Activated naive CD4-positive, alpha-beta T cell treated with anti-CD3 and anti-CD28 coated beads, Interleukin-2, amount 10 ng/mL, durations not matched to agents 7 days and 5 days (primary cell): ENCODE measurements around the gene PI3.

Experiments
- CTCF ChIA-PET: fragments of 350-600 bp; sonication (Branson Sonifier 250); formaldehyde crosslinking; loops from one replicate; lab custom pipeline; 2021; ENCODE audit warnings: antibody characterized with exemption; lab: Charles Lee
- DNase-seq: peaks from one replicate; pipeline ENCODE4 v3.0.0-alpha.2; 2020
- H3K27ac Mint-ChIP-seq: one replicate; pipeline ENCODE4 v1.8.0; 2021; ENCODE audit warnings: mild to moderate bottlenecking, moderate library complexity, mixed read lengths
- H3K27me3 Mint-ChIP-seq: one replicate; pipeline ENCODE4 v1.8.0; 2021; ENCODE audit warnings: mild to moderate bottlenecking, mixed read lengths
- H3K36me3 Mint-ChIP-seq: one replicate; pipeline ENCODE4 v1.8.0; 2021; ENCODE audit warnings: mixed read lengths
- H3K4me1 Mint-ChIP-seq: one replicate; pipeline ENCODE4 v1.8.0; 2021; ENCODE audit warnings: mixed read lengths
- H3K4me3 Mint-ChIP-seq: one replicate; pipeline ENCODE4 v1.8.0; 2021; ENCODE audit warnings: mild to moderate bottlenecking, moderate library complexity, mixed read lengths
- H3K9me3 Mint-ChIP-seq: one replicate; pipeline ENCODE4 v1.8.0; 2021; ENCODE audit warnings: mixed read lengths

The PI3 gene

DNA sequence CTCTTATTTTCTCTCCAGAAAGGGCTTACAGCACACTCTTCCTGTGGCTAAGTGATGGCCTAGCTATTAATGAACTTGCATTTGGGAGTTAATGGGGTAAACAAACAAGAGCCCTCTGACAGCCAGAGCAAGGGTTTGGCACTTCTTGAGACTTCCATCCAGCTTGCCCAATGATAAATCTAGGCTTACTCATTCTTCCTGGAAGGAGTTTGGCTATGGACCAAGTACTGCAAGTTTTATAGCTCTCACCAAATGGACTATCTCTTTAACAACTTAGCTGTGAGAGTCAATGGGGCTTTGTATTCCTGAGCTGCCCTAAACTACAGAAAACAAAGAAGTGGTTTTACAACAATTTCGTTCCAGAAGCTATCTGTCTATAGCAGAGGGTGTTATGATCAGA lies 16.7 kb upstream of the PI3 start:
- CTCF ChIA-PET = interaction anchor here (0.7 kb wide), 1 partner anchor 136 kb away, joined by 4 read pairs; no protein-coding TSS in a partner anchor
- H3K27ac Mint-ChIP-seq = no peak overlapping the region
- H3K27me3 Mint-ChIP-seq = peaks cover 50% of the 10 kb centered on the region
- H3K4me1 Mint-ChIP-seq = no peaks in the 10 kb centered on the region
- DNase-seq = no peak
- H3K4me3 Mint-ChIP-seq = no peak overlapping the region
- peaks cover 7% of the 10 kb centered on the region for H3K9me3 Mint-ChIP-seq
- no peaks in the 10 kb centered on the region for H3K36me3 Mint-ChIP-seq

DNA sequence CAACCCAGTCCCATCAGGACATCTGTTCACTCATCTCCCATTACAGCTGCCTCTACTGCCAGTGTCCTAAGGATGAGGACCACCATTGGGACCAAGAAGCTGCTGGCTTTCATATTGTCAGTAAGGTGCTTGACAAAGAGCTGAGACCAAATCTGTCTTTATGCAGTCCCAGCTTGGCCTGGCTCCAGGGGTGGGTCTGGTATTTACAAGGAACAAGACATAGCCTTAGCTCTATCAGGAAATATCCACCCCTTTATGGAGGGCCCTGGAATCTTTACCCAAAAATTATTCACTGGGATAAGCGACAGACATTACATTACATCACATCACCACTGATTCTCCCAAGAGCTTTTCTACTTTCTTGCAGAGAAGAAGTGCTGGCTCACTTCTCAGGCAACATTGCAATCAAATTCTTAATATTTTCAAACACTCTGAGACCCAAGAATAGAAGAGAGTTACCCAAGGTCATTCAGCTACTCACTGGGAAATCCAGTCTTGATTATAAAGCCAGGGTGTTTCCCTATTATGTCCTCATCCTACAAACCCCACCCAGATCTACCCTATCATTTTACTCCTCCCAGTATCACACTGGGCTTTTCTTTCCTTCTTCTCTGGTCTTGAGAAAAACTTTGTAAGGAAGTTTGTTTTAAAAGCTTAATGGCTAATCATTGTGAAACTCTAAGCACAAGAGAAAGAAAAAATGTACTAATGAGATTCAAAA lies 11.5 kb upstream of the PI3 start:
- H3K4me1 Mint-ChIP-seq = no peaks in the 10 kb centered on the region
- no peak overlapping the region for H3K4me3 Mint-ChIP-seq
- H3K9me3 Mint-ChIP-seq = peaks cover 7% of the 10 kb centered on the region
- CTCF ChIA-PET = no interaction called here
- no peaks in the 10 kb centered on the region for H3K36me3 Mint-ChIP-seq
- no peak overlapping the region for H3K27ac Mint-ChIP-seq
- H3K27me3 Mint-ChIP-seq = peaks cover 34% of the 10 kb centered on the region
- no peak for DNase-seq

DNA sequence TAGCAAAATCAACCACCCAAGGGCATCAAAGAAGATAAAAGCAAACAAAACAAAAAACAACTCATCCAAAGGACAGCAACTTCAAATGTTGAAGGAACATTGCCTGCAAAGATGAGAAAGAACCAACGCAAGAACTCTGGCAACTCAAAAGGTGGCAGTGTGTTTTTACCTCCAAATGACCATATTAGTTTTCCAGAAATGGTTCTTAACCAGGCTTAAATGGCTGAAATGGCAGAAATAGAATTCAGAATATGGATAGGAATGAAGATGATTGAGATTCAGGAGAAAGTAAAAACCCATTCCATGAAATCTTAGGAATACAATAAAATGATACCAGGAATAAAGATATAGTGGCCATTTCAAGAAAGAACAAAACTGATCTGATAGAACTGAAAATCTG lies 9.8 kb upstream of the PI3 start:
- Mint-ChIP-seq H3K4me1 (no peaks in the 10 kb centered on the region), H3K36me3 (no peaks in the 10 kb centered on the region), H3K27me3 (peaks cover 27% of the 10 kb centered on the region), H3K4me3 (no peak overlapping the region), H3K9me3 (peaks cover 2% of the 10 kb centered on the region), H3K27ac (no peak overlapping the region)
- CTCF ChIA-PET = no interaction called here
- DNase-seq = no peak

DNA sequence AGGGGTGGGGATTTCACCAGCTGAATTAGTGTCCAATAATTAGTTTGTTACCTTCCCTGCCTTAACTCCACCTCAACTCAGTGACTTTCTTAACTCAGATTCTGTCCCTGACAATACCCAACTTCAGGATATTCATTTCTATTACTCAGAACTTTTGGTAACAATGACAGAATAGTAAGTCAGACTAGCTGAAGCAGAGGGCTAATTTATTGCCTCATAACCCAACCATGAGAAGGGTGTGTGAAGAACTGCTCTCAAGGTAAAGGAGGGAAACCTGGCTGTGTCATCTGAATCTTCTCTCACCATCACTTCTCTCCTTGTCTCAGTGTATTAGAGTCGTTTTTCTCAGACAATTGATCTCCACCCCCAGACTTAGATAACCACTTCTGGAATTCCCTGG lies 1.2 kb upstream of the PI3 start:
- DNase-seq = no peak
- Mint-ChIP-seq H3K4me1 (no peaks in the 10 kb centered on the region), H3K4me3 (no peak overlapping the region), H3K9me3 (no peaks in the 10 kb centered on the region), H3K27me3 (peaks cover 20% of the 10 kb centered on the region), H3K27ac (no peak overlapping the region), H3K36me3 (no peaks in the 10 kb centered on the region)
- CTCF ChIA-PET = interaction anchor here (0.8 kb wide), 1 partner anchor 117 kb away, joined by 4 read pairs; no protein-coding TSS in a partner anchor

GRCh38 chr20:45176526-45177267 lies 2.0 kb downstream of the PI3 start:
- no peak overlapping the region for H3K27ac Mint-ChIP-seq
- CTCF ChIA-PET = no interaction called here
- no peaks in the 10 kb centered on the region for H3K9me3 Mint-ChIP-seq
- peaks cover 31% of the 10 kb centered on the region for H3K27me3 Mint-ChIP-seq
- H3K4me1 Mint-ChIP-seq = peaks cover 8% of the 10 kb centered on the region
- H3K4me3 Mint-ChIP-seq = no peak overlapping the region
- DNase-seq = no peak
- H3K36me3 Mint-ChIP-seq = no peaks in the 10 kb centered on the region

- DNase-seq = no peak
- Mint-ChIP-seq H3K27ac (no peak overlapping the region), H3K4me1 (peaks cover 8% of the 10 kb centered on the region), H3K9me3 (no peaks in the 10 kb centered on the region), H3K36me3 (no peaks in the 10 kb centered on the region), H3K27me3 (peaks cover 30% of the 10 kb centered on the region), H3K4me3 (no peak overlapping the region)
- CTCF ChIA-PET = no interaction called here
Observed at GRCh38 chr20:45179166-45179565, 4.5 kb downstream of the PI3 start.

DNA sequence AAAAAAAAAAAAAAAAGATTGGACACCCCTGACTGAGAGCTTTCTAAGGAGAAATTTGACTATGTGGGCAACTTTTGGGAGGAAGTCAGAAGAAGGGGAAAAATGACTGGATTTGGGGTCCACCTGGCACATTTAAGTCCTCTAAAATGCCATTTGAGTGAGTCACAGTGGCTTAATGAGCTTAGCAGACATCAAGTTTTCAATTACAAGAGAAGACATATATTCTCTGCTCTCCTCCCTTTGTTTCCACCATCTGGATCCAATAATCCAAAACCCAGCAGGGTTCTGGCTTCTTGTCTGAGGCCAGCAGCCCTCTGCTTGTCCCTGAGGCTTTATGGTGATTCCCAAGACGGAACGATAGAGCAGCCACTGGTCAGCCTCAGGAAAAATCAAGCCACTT lies 6.9 kb downstream of the PI3 start:
- DNase-seq = no peak
- CTCF ChIA-PET = no interaction called here
- H3K27me3 Mint-ChIP-seq = peaks cover 18% of the 10 kb centered on the region
- no peaks in the 10 kb centered on the region for H3K9me3 Mint-ChIP-seq
- H3K36me3 Mint-ChIP-seq = no peaks in the 10 kb centered on the region
- H3K4me3 Mint-ChIP-seq = no peak overlapping the region
- peaks cover 8% of the 10 kb centered on the region for H3K4me1 Mint-ChIP-seq
- H3K27ac Mint-ChIP-seq = no peak overlapping the region

- Mint-ChIP-seq H3K4me3 (no peak overlapping the region), H3K9me3 (no peaks in the 10 kb centered on the region), H3K27me3 (peaks cover 18% of the 10 kb centered on the region), H3K36me3 (no peaks in the 10 kb centered on the region), H3K27ac (no peak overlapping the region), H3K4me1 (peaks cover 8% of the 10 kb centered on the region)
- DNase-seq = no peak
- CTCF ChIA-PET = no interaction called here
Observed at GRCh38 chr20:45183084-45183483, 8.4 kb downstream of the PI3 start.

DNA sequence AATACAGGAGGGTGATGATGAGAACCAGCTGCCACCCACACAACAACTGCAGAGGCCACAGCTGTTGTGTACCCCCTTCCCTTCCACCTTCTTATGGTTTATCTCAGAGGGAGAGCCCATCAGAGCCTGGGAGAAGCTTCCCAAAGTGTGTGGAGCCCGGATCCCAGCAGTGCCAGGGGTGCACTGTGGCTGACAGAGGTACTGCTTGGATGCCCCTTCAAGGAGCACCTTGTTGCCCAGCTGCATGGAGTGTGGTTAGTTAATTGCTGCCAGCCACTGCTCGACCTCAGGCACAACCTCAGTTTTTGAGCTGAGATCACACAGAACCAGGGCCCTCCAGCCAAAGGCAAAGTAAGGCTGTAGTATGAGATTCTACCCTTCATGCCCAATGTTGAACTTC lies 13.0 kb downstream of the PI3 start:
- H3K36me3 Mint-ChIP-seq = no peaks in the 10 kb centered on the region
- no peak overlapping the region for H3K4me3 Mint-ChIP-seq
- H3K9me3 Mint-ChIP-seq = no peaks in the 10 kb centered on the region
- DNase-seq = no peak
- CTCF ChIA-PET = interaction anchor here (1.4 kb wide), 1 partner anchor 48 kb away, joined by 5 read pairs; no protein-coding TSS in a partner anchor
- no peaks in the 10 kb centered on the region for H3K4me1 Mint-ChIP-seq
- peaks cover 17% of the 10 kb centered on the region for H3K27me3 Mint-ChIP-seq
- H3K27ac Mint-ChIP-seq = no peak overlapping the region

GRCh38 chr20:45189067-45189609 lies 14.4 kb downstream of the PI3 start:
- CTCF ChIA-PET = no interaction called here
- H3K4me1 Mint-ChIP-seq = no peaks in the 10 kb centered on the region
- no peaks in the 10 kb centered on the region for H3K9me3 Mint-ChIP-seq
- no peak for DNase-seq
- H3K36me3 Mint-ChIP-seq = no peaks in the 10 kb centered on the region
- H3K4me3 Mint-ChIP-seq = no peak overlapping the region
- peaks cover 17% of the 10 kb centered on the region for H3K27me3 Mint-ChIP-seq
- no peak overlapping the region for H3K27ac Mint-ChIP-seq

GRCh38 chr20:45189861-45190260 lies 15.2 kb downstream of the PI3 start:
- Mint-ChIP-seq H3K27ac (no peak overlapping the region), H3K4me3 (no peak overlapping the region), H3K27me3 (peaks cover 17% of the 10 kb centered on the region), H3K36me3 (no peaks in the 10 kb centered on the region), H3K4me1 (no peaks in the 10 kb centered on the region), H3K9me3 (no peaks in the 10 kb centered on the region)
- DNase-seq = no peak
- CTCF ChIA-PET = no interaction called here

GRCh38 chr20:45191926-45192325 lies 17.2 kb downstream of the PI3 start:
- H3K4me3 Mint-ChIP-seq = no peak overlapping the region
- CTCF ChIA-PET = no interaction called here
- peaks cover 17% of the 10 kb centered on the region for H3K27me3 Mint-ChIP-seq
- no peak overlapping the region for H3K27ac Mint-ChIP-seq
- no peak for DNase-seq
- no peaks in the 10 kb centered on the region for H3K4me1 Mint-ChIP-seq
- no peaks in the 10 kb centered on the region for H3K9me3 Mint-ChIP-seq
- no peaks in the 10 kb centered on the region for H3K36me3 Mint-ChIP-seq

DNA sequence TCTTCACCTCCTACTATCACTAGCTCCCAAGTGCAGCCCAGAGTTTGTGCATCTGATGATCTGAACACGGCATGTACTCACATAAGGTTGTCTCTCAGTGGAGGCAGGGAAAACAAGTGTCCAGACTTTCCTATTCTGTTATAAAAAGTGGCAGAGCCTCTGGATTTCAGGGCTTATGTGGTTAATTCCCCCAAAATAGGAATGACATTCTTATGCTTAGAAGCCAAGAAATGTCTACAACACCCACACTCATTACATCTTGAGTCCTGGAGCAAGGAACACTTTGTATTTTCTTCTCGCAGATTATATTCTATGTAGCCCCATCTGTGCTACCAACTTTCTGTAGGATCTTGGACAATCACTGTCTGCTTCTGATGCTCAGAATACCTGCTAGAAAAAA lies 18.6 kb downstream of the PI3 start:
- Mint-ChIP-seq H3K9me3 (no peaks in the 10 kb centered on the region), H3K36me3 (no peaks in the 10 kb centered on the region), H3K4me1 (no peaks in the 10 kb centered on the region), H3K4me3 (no peak overlapping the region), H3K27ac (no peak overlapping the region), H3K27me3 (peaks cover 22% of the 10 kb centered on the region)
- no peak for DNase-seq
- CTCF ChIA-PET = no interaction called here

DNA sequence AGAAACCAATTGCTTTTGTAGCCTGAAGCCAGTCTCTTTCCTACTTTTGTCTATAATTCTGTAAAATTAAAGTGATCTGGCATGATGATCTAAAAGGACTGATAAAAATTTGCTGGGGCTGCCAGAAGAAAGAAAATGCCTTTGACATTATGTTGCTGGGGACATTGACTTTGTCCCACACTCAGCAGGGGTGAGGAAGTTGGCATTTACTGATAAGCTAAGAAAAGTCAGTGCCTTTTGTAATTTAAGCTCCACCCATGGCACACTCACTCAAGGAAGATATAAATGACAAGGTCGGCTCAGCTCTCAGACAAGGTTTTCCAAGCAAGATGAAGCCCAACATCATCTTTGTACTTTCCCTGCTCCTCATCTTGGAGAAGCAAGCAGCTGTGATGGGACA lies 32.0 kb downstream of the PI3 start, which contains the start of gene SEMG1:
TSS of gene SEMG1 (plus strand) at position 309 of the 400 bp plus-strand sequence. CDS start at position 330, 21 bp downstream.
- no peak for DNase-seq
- Mint-ChIP-seq H3K4me1 (no peaks in the 10 kb centered on the region), H3K4me3 (no peak within 1 kb of the TSS), H3K27me3 (peaks cover 16% of the 10 kb centered on the region), H3K9me3 (no peaks in the 10 kb centered on the region), H3K27ac (no peak within 1 kb of the TSS), H3K36me3 (no peaks in the 10 kb centered on the region)
- CTCF ChIA-PET = no interaction called here

DNA sequence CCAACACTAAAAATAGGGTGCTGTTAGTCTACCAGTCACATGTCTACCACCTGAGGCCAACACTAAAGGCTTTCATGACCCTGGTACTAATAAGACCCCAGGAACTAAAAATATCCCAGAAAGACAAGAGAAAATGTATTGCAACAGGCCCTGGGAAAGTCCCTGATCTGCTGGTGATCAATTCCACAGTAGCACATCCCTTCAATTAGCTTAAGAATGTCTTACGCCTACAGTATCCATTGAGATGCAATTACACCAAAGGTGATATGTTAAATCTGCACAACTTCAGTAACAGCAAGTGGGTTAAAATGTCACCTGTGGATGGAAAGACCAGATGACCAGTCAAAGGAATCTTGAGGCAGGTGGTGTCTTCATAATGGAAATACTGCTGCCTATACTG lies 35.2 kb downstream of the PI3 start:
- H3K9me3 Mint-ChIP-seq = no peaks in the 10 kb centered on the region
- DNase-seq = no peak
- CTCF ChIA-PET = no interaction called here
- no peaks in the 10 kb centered on the region for H3K4me1 Mint-ChIP-seq
- H3K27me3 Mint-ChIP-seq = peaks cover 21% of the 10 kb centered on the region
- H3K36me3 Mint-ChIP-seq = no peaks in the 10 kb centered on the region
- H3K4me3 Mint-ChIP-seq = no peak overlapping the region
- H3K27ac Mint-ChIP-seq = no peak overlapping the region
